Stimulated activated naive B cell treated with anti-CD40 and anti-IgM and Interleukin-4, amounts not matched to agents 10 μg/mL and 1 μg/mL and 100 μg/mL, for 72 hours (primary cell): ENCODE measurements around the gene SMAD6.

ENCODE experiments used
- ATAC-seq, 2 donors: fragments of 150-1000 bp; cut with Tn5 transposase; replicated peaks; 2 replicates each; pipeline ENCODE4 v1.10.0; 2021; ENCODE audit warnings: moderate library complexity in 1 of 2
- DNase-seq: peaks from one replicate; pipeline ENCODE4 v3.0.0; 2021
- H3K27ac Mint-ChIP-seq: one replicate; pipeline ENCODE4 v1.8.0; 2022; ENCODE audit warnings: mild to moderate bottlenecking, mixed read lengths
- H3K27me3 Mint-ChIP-seq, 2 donors: one replicate each; pipeline ENCODE4 v1.8.0; 2022; ENCODE audit warnings: mixed read lengths in 2 of 2
- H3K36me3 Mint-ChIP-seq, 2 donors: one replicate each; pipeline ENCODE4 v1.8.0; 2022; ENCODE audit warnings: mixed read lengths in 2 of 2, mild to moderate bottlenecking in 1 of 2
- H3K4me1 Mint-ChIP-seq, 2 donors: one replicate each; pipeline ENCODE4 v1.8.0; 2022; ENCODE audit warnings: mixed read lengths in 2 of 2, mild to moderate bottlenecking in 1 of 2
- H3K4me3 Mint-ChIP-seq, 2 donors: one replicate each; pipeline ENCODE4 v1.8.0; 2022; ENCODE audit warnings: mild to moderate bottlenecking in 2 of 2, mixed read lengths in 2 of 2, moderate library complexity in 1 of 2
- H3K9me3 Mint-ChIP-seq, 2 donors: one replicate each; pipeline ENCODE4 v1.8.0; 2022; ENCODE audit warnings: mixed read lengths in 2 of 2, mild to moderate bottlenecking in 1 of 2

The SMAD6 gene

DNA sequence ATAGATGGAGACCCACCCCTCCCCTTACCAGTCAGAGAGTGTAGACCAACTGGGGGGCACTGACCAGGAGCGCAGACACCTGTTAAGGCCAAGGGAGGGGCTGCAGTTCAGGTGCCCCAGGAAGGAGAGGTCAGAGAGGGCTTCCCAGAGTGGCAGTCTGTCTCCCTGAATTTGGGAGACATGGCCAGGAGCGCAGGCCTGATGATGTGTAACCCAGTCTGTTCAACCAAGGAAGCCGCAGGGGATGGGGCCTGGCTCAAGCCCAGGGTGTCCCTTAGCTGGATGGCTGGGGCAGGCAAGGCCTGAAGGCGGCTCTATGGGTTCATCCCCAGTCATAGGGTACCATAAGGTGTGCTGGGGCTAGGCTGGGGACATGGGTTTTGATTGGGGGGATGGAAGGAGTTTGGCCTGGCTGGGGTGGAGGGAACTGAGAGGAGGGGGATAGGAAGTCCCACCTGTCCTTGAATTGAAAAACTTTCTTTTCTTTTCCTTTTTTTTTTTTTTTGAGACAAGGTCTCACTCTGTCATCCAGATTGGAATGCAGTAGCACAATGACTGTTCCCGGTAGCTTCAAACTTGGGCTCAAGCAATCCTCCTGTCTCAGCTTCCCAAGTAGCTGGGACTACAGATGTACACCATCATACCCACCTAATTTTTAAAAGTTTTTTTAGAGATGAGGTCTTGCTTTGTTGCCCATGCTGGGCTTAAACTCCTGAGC lies 75.7 kb downstream of the SMAD6 start:
- no peaks in the 10 kb centered on the region for H3K4me1 Mint-ChIP-seq
- ATAC-seq (no peak), DNase-seq (no peak)
- peaks cover 6 to 12% of the 10 kb centered on the region in 2 donors for H3K27me3 Mint-ChIP-seq
- H3K9me3 Mint-ChIP-seq = no peaks in the 10 kb centered on the region
- no peak overlapping the region for H3K27ac Mint-ChIP-seq
- no peaks in the 10 kb centered on the region for H3K36me3 Mint-ChIP-seq
- no peak overlapping the region for H3K4me3 Mint-ChIP-seq

DNA sequence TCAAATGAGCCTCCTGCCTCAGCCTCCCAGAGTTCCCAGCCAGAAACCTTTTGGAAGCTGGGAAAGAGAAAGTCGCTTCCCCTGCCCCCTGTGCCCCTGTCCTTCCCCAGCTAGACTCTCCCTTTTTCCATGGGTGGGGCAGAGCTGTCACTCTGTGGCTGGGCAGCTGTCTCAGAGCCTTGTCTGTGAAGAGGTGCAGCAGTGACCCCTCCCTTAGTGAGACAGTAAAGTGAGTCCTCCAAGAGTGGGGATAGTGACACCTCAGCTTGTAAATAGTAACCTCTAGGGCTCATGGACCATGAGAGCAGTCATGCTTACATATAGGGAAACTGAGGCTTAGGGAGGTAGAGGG lies 76.3 kb downstream of the SMAD6 start:
- no peak for DNase-seq
- H3K27me3 Mint-ChIP-seq = peaks cover 6 to 11% of the 10 kb centered on the region in 2 donors

DNA sequence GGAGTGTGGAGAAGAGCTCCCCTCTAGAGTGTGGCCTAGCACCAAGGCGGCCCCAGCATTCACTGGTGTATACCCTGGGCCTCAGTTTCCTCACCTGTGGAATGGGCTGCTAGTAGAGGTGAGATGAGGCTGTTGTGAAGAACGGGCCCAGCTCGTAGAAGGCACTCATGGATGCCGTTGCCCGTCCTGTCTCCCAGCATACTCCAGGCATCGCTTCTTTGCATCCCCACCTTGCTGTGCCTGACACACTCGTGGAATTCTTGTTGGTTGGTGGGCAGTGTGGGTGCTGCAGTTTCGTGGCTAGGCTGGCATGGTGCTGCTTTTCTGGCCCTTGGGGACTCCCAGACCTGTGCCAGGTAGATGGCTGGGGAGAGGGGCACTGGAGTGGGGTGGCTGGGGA lies 76.7 kb downstream of the SMAD6 start:
- ATAC-seq (no peak), DNase-seq (no peak)
- no peak overlapping the region for H3K27ac Mint-ChIP-seq
- no peak overlapping the region for H3K4me3 Mint-ChIP-seq
- H3K4me1 Mint-ChIP-seq = no peaks in the 10 kb centered on the region
- H3K9me3 Mint-ChIP-seq = no peaks in the 10 kb centered on the region
- H3K27me3 Mint-ChIP-seq = peaks cover 6 to 7% of the 10 kb centered on the region in 2 donors
- no peaks in the 10 kb centered on the region for H3K36me3 Mint-ChIP-seq

More for the DNA sequence above, 76.3 kb downstream of the SMAD6 start:
- H3K4me3 Mint-ChIP-seq = no peak overlapping the region
- no peaks in the 10 kb centered on the region for H3K36me3 Mint-ChIP-seq
- H3K9me3 Mint-ChIP-seq = no peaks in the 10 kb centered on the region
- H3K27ac Mint-ChIP-seq = no peak overlapping the region
- H3K4me1 Mint-ChIP-seq = no peaks in the 10 kb centered on the region
- ATAC-seq = no peak

DNA sequence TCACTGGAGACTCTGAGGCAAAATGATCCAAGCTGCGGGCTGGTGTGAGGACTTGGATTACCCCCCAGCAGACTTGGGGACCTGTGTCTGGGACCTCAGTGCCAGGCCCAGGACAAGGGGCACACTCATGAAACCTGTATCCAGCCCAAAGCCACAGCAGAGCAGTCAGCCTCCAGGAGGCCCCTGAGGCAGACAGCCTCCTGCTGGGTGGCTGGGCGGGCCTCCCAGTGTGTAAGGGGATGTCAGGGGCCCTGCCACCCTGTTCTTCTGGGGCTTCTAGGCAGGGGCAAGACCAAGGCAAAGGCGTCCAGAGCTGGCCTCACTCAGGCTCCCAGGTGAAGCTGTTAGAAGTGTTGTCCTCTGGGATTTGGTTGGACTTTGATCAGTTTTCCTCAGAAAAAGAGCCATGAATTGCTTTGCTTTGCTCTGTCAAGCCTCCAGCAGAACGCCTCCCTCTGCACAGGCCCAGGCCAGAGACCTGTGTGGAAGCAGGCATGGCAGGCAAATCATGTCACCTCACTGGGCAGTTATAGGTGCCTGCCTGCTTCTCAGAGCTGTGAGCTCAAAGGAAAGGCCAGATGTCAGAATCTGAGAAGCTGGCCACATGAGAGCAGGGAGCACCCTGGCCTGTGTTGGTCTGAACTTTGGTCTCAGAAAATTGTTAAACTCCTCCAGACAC lies 77.4 kb downstream of the SMAD6 start:
- H3K36me3 Mint-ChIP-seq = no peaks in the 10 kb centered on the region
- H3K9me3 Mint-ChIP-seq = no peaks in the 10 kb centered on the region
- no peaks in the 10 kb centered on the region for H3K4me1 Mint-ChIP-seq
- no peak overlapping the region for H3K4me3 Mint-ChIP-seq
- ATAC-seq = no peak
- H3K27me3 Mint-ChIP-seq = peaks cover 6 to 7% of the 10 kb centered on the region in 2 donors
- H3K27ac Mint-ChIP-seq = no peak overlapping the region
- no peak for DNase-seq

DNA sequence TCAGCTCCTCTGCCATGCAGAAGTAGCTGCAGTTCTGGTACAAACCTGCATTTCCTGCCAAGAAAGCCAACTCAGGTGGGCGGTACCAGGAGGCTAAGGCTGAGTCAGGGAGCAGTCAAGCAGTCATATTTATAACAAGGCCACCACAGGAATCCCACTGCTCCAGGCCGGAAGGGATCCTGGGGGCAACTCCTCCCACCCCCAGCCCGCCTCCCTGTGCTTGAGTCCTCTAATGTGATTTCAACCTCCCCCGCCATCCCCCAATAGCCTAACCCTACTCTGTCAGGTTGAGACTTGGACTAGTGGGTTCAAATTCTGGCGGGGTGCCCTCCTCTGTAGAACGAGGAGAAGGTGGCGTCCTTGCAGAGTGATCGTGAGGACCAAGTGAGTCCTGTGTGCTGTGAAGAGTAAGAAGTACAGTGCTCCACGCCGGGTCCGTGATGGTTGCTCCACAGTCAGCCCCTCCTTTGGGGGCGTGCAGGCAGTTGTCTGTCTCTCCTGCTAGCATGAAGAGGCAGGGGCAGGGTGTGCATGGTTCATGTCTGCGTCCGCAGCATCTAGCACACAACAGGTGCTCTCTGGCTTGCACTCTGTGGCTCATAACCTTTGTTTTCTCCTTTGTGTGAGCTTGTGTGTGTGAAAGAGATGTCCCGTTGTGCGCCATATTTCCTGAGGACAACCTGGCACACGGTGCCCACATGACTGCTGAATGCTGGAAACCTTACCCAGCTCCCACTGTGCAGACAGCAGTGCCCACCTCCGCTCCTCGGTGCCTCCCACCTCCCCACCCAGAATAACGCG lies 78.3 kb downstream of the SMAD6 start:
- Mint-ChIP-seq H3K4me1 (no peaks in the 10 kb centered on the region), H3K9me3 (no peaks in the 10 kb centered on the region), H3K27me3 (peaks cover 2% of the 10 kb centered on the region in 2 donors), H3K4me3 (no peak overlapping the region), H3K27ac (no peak overlapping the region), H3K36me3 (no peaks in the 10 kb centered on the region)
- DNase-seq (no peak), ATAC-seq (no peak)

DNA sequence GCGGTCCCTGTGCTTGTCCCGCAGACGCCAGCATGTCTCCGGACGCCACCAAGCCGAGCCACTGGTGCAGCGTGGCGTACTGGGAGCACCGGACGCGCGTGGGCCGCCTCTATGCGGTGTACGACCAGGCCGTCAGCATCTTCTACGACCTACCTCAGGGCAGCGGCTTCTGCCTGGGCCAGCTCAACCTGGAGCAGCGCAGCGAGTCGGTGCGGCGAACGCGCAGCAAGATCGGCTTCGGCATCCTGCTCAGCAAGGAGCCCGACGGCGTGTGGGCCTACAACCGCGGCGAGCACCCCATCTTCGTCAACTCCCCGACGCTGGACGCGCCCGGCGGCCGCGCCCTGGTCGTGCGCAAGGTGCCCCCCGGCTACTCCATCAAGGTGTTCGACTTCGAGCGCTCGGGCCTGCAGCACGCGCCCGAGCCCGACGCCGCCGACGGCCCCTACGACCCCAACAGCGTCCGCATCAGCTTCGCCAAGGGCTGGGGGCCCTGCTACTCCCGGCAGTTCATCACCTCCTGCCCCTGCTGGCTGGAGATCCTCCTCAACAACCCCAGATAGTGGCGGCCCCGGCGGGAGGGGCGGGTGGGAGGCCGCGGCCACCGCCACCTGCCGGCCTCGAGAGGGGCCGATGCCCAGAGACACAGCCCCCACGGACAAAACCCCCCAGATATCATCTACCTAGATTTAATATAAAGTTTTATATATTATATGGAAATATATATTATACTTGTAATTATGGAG lies 79.1 kb downstream of the SMAD6 start:
- Mint-ChIP-seq H3K4me1 (no peaks in the 10 kb centered on the region), H3K4me3 (no peak overlapping the region), H3K27me3 (no peaks in the 10 kb centered on the region), H3K9me3 (no peaks in the 10 kb centered on the region), H3K27ac (no peak overlapping the region), H3K36me3 (no peaks in the 10 kb centered on the region)
- DNase-seq (no peak), ATAC-seq (no peak)

DNA sequence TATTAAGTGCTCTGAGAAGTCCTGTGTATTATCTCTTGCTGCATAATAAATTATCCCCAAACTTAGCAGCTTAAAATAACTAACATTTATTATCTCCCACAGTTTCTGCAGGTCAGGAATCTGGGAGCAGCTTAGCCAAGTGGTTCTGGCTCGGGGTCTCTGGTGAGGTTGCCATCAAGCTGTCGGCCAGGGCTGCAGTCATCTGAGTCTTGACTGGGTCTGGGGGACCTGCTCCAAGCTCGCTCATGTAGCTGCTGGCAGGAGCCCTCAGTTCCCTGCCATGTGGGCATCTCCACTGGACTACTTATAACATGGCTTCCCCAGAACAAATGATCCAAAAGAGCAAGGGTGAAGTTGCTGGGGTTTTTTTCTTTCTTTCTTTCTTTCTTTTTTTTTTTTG lies 80.7 kb downstream of the SMAD6 start:
- Mint-ChIP-seq H3K27ac (no peak overlapping the region), H3K36me3 (no peaks in the 10 kb centered on the region), H3K4me3 (no peak overlapping the region), H3K27me3 (no peaks in the 10 kb centered on the region), H3K4me1 (no peaks in the 10 kb centered on the region), H3K9me3 (no peaks in the 10 kb centered on the region)
- DNase-seq (no peak), ATAC-seq (no peak)

DNA sequence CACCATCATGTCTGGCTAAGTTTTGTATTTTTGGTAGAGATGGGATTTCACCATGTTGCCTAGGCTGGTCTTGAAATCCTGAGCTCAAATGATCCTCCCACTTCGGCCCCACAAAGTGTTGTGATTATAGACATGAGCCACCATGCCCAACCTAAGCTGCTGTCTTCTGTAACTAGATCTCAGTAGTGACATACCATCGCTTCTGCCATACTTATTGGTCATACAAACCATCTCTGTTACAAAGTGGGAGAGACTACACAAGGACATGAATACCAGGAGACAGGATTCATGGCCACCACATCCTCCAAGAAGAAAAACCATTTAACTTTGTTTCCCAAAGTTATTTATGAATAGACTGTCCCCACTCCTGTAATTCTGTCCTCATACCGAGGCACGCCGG lies 81.3 kb downstream of the SMAD6 start:
- Mint-ChIP-seq H3K27ac (no peak overlapping the region), H3K4me1 (no peaks in the 10 kb centered on the region), H3K27me3 (no peaks in the 10 kb centered on the region), H3K36me3 (no peaks in the 10 kb centered on the region), H3K4me3 (no peak overlapping the region), H3K9me3 (no peaks in the 10 kb centered on the region)
- DNase-seq (no peak), ATAC-seq (no peak)

DNA sequence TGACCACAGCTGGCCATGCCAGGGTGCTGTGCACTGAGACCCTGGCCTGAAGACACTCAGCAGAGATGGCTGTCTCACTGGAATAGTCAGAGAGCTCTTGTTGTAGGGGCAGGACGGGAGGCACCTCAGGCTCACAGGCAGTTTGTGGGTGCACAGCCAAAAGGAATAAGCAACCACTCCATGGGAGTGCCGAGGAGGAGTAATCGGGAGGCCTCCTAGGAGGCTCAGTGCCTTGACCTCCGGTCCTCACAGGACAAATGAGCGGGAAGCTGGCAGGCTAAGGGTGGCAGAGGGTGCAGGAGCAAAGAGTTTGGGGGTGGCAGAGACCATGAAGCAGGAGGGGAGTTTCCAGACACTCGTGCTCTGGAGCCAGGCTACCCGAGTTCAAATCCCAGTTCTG lies 81.7 kb downstream of the SMAD6 start:
- Mint-ChIP-seq H3K4me1 (no peaks in the 10 kb centered on the region), H3K27ac (no peak overlapping the region), H3K36me3 (no peaks in the 10 kb centered on the region), H3K27me3 (no peaks in the 10 kb centered on the region), H3K4me3 (no peak overlapping the region), H3K9me3 (no peaks in the 10 kb centered on the region)
- no peak for ATAC-seq
- DNase-seq = no peak

DNA sequence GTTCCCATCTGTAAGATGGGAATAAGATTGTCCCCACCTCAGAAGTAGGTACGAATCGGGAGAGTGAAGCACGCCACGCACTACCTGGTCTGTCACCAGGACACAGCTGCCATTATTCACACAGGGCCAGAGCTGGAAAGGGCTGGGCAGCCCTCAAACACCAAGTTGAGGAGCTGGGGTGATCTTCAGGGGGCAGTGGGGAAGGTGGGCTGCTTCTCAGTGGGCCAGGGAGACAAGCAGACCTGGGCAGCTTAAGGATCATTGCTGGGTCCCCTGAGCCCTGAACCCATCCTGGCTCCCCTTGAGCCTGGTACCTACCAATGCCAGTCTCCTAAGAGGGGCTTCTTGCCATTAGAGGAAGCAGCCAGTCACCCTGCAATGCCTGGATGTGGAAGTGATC lies 82.1 kb downstream of the SMAD6 start:
- DNase-seq (no peak), ATAC-seq (no peak)
- H3K4me1 Mint-ChIP-seq = no peaks in the 10 kb centered on the region
- no peaks in the 10 kb centered on the region for H3K9me3 Mint-ChIP-seq
- H3K27ac Mint-ChIP-seq = no peak overlapping the region
- no peaks in the 10 kb centered on the region for H3K27me3 Mint-ChIP-seq
- H3K4me3 Mint-ChIP-seq = no peak overlapping the region
- H3K36me3 Mint-ChIP-seq = no peaks in the 10 kb centered on the region

DNA sequence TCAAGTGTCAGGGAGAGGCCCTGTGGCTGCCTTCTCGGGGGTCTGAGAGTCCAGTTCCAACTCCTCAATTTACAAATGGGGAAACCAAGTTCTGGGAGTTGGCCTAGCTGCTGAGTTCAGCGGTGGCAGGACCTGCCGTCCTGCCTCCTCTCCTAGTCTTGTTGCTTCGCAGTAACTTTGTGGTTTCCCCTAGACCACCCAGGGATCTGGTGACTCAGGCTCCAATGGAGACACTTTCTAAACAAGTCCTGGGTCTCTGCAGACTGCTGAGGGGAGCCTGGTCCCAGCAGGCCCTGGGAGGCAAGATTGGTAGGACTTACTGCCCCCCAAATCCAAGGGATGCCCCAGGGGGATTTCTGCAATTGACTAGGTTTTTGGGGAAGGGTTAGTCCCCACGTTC lies 83.6 kb downstream of the SMAD6 start:
- Mint-ChIP-seq H3K9me3 (no peaks in the 10 kb centered on the region), H3K4me1 (no peaks in the 10 kb centered on the region), H3K36me3 (no peaks in the 10 kb centered on the region), H3K4me3 (no peak overlapping the region), H3K27me3 (no peaks in the 10 kb centered on the region), H3K27ac (no peak overlapping the region)
- ATAC-seq (no peak), DNase-seq (no peak)

DNA sequence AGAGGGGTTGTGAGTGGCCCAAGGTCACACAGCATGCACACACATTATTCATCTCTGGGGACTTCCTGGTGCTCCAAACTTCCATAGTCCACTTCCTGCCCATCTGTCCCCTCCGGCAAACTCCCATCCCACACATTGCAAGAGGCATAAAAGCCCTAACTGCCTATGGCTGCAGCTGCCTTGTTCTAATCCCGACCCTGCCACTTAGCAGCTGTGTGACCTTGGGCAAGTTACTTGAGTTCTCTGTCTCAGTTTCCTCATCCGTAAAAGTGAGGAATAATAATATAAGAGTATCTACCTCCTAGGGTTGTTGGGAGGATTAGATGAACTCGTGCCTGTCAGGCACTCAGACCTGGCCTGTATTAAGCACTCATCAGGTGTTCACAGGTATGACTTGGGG lies 84.2 kb downstream of the SMAD6 start:
- H3K4me3 Mint-ChIP-seq = no peak overlapping the region
- ATAC-seq (no peak), DNase-seq (no peak)
- H3K9me3 Mint-ChIP-seq = no peaks in the 10 kb centered on the region
- H3K4me1 Mint-ChIP-seq = no peaks in the 10 kb centered on the region
- H3K27ac Mint-ChIP-seq = no peak overlapping the region
- H3K27me3 Mint-ChIP-seq = no peaks in the 10 kb centered on the region
- no peaks in the 10 kb centered on the region for H3K36me3 Mint-ChIP-seq

DNA sequence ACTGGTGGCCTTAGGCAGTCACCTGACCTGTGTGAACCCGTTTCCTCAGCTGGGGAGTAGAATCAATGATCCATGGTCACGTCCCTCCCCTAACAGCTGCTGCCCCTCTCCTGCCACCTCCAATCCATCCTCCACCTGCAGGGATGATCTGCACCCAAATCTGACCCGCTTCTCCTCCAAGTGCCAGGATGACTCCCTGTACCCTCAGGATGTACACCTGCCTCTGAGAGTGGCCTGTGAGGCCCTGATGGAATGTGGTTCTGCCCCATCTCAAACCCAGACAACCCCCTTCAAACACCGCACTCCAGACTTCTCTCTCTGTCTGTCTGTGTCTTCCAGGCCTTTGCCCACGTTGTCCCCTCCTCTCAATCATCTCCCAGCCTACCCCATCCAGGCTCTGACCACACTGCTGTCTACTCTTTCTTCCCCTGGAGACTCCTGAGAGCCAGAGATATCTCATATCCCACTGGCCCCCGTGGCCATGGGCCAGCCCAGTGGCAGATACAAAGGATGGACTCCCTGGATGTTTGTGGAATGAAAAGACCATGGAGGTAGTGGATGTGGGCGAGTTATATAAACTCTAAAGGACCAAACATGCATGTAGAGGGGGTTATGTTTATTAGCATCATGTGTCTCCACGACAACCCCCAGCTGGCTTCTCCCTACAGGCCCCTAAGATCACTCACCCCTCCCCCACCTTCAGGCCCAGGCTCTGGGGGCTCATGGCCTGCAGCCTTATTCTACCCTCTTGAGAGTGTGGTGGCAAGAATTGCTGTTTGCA lies 84.9 kb downstream of the SMAD6 start:
- H3K9me3 Mint-ChIP-seq = no peaks in the 10 kb centered on the region
- no peaks in the 10 kb centered on the region for H3K27me3 Mint-ChIP-seq
- no peak for ATAC-seq
- H3K4me1 Mint-ChIP-seq = no peaks in the 10 kb centered on the region
- no peak for DNase-seq
- no peaks in the 10 kb centered on the region for H3K36me3 Mint-ChIP-seq
- no peak overlapping the region for H3K27ac Mint-ChIP-seq
- no peak overlapping the region for H3K4me3 Mint-ChIP-seq

DNA sequence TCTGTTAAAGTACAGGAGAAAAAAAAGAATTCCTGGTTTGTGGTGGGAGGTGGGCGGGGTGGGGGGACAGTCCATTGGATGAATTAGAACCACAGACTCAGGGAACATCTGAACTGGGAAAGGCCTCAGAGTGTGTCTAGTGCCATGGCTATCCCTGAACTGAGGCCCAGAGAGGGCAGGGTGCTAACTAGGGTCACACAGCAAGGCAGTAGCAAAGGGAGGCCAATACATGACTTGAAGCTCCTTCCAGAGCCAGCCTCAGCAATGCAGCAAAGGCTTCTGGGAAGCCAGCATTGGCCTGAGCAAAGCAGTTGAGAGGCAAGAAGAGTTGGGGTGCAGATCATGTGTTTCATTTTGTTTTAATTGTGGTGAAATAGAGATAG lies 85.4 kb downstream of the SMAD6 start:
- no peak for DNase-seq

More for the DNA sequence above, 85.4 kb downstream of the SMAD6 start:
- H3K4me3 Mint-ChIP-seq = no peak overlapping the region
- no peak for ATAC-seq
- no peaks in the 10 kb centered on the region for H3K4me1 Mint-ChIP-seq
- no peaks in the 10 kb centered on the region for H3K36me3 Mint-ChIP-seq
- H3K27ac Mint-ChIP-seq = no peak overlapping the region
- no peaks in the 10 kb centered on the region for H3K27me3 Mint-ChIP-seq
- no peaks in the 10 kb centered on the region for H3K9me3 Mint-ChIP-seq
